HCT116 (cell line): ENCODE results near the gene CDKN1A. TPM values are rescaled to one million over a fixed set of nuclear protein-coding genes. Genes with fewer than 3 reads are reported as not detected.

Source experiments
- ATAC-seq: fragments of 200-7000 bp; cut with Tn5 transposase; 2 replicates; pipeline ENCODE4 v1.9.1; 2020; ENCODE audit warnings: mild to moderate bottlenecking, moderate library complexity
- BruUV-seq: library from RNA; stranded (reverse); fragments of 400-500 nt; replicated peaks from 2 replicates; lab custom pipeline; 2021; lab: Mats Ljungman, UMichigan
- CTCF ChIA-PET: fragments of 300-600 bp; sonication (Branson Sonifier 250); formaldehyde crosslinking; loops from one replicate; lab custom pipeline; 2021; ENCODE audit warnings: antibody characterized with exemption; lab: Charles Lee
- POLR2A ChIA-PET: fragments of 300-600, 350-600 bp; sonication (Branson Sonifier 250); formaldehyde crosslinking; loops from one replicate; lab custom pipeline; 2021; ENCODE audit warnings: antibody characterized with exemption; lab: Charles Lee
- RAD21 ChIA-PET, 2 experiments: fragments of 300-600 bp; sonication (Branson Sonifier 250); formaldehyde crosslinking; loops; one replicate each; lab custom pipeline; 2023; ENCODE audit warnings: low total read pairs in 2 of 2; ENCODE audit not compliant: uncharacterized antibody in 2 of 2, unreplicated experiment in 2 of 2, low non-redundant PET in 1 of 2; lab: Charles Lee
- DNase-seq: peaks from one replicate; pipeline ENCODE4 v3.0.0-alpha.2; 2010; ENCODE audit warnings: low read depth, low spot score
- H2AFZ ChIP-seq: fragments of 200-600 bp; shearing (Covaris generic), sonication (generic); 2 replicates; pipeline ENCODE4 v1.6.1; 2017; ENCODE audit warnings: low read depth, mixed run types, mixed read lengths, antibody characterized with exemption, low read length; ENCODE audit not compliant: poor library complexity, severe bottlenecking
- H3K27ac ChIP-seq: 2 replicates; pipeline ENCODE4 v1.5.1; 2012; ENCODE audit warnings: low read depth, low read length
- H3K27me3 ChIP-seq: fragments of 200-600 bp; sonication (generic); 2 replicates; pipeline ENCODE4 v1.6.1; 2016; ENCODE audit warnings: mixed run types, low read length, mixed read lengths; ENCODE audit not compliant: insufficient read depth
- H3K36me3 ChIP-seq, 2 experiments: fragments of 200-500 bp in 1 of 2; fragments of 200-600 bp in 1 of 2; sonication (Bioruptor generic) in 1 of 2; sonication (generic) in 1 of 2; 2 replicates each; pipeline versions ENCODE4 v1.5.1 to v1.6.1; 2014 to 2016; ENCODE audit warnings: low read length in 2 of 2, inconsistent platforms in 1 of 2, mixed read lengths in 1 of 2, mixed run types in 1 of 2; ENCODE audit not compliant: insufficient read depth in 2 of 2, control insufficient read depth in 1 of 2
- H3K4me1 ChIP-seq, 2 experiments: fragments of 200-600 bp in 1 of 2; sonication (generic) in 1 of 2; 2 replicates each; pipeline versions ENCODE4 v1.5.1 to v1.6.1; 2012 to 2017; ENCODE audit warnings: low read length in 2 of 2, inconsistent platforms in 1 of 2, mild to moderate bottlenecking in 1 of 2, mixed read lengths in 1 of 2, mixed run types in 1 of 2, moderate library complexity in 1 of 2; ENCODE audit not compliant: insufficient read depth in 2 of 2, control insufficient read depth in 1 of 2
- H3K4me2 ChIP-seq: fragments of 200-600 bp; sonication (generic); 2 replicates; pipeline ENCODE4 v1.6.1; 2017; ENCODE audit warnings: mixed run types, low read length, mixed read lengths
- H3K4me3 ChIP-seq, 2 experiments: fragments of 200-600 bp in 1 of 2; sonication (generic) in 1 of 2; replicated peaks in 1 of 2; 2 replicates each; pipeline ENCODE4 v1.5.1; 2011 to 2016; ENCODE audit warnings: low read length in 2 of 2, control low read depth in 1 of 2, low read depth in 1 of 2, mild to moderate bottlenecking in 1 of 2, mixed read lengths in 1 of 2, mixed run types in 1 of 2
- H3K79me2 ChIP-seq: fragments of 200-600 bp; sonication (generic); 2 replicates; pipeline ENCODE4 v1.6.1; 2017; ENCODE audit warnings: mild to moderate bottlenecking, mixed run types, low read length, moderate library complexity, mixed read lengths; ENCODE audit not compliant: insufficient read depth
- H3K9ac ChIP-seq: fragments of 200-600 bp; sonication (generic); 2 replicates; pipeline ENCODE4 v1.6.1; 2016; ENCODE audit warnings: low read length, mixed read lengths
- H3K9me2 ChIP-seq: fragments of 200-600 bp; sonication (generic), shearing (Covaris generic); 2 replicates; pipeline ENCODE4 v1.6.1; 2017; ENCODE audit warnings: mixed run types, mild to moderate bottlenecking, moderate library complexity; ENCODE audit not compliant: insufficient read depth
- H3K9me3 ChIP-seq, 2 experiments: fragments of 200-500 bp in 1 of 2; fragments of 200-600 bp in 1 of 2; sonication (Bioruptor generic) in 1 of 2; sonication (generic) in 1 of 2; 2 replicates each; pipeline ENCODE4 v1.6.1; 2014 to 2017; ENCODE audit warnings: low read length in 2 of 2, mixed read lengths in 2 of 2, inconsistent platforms in 1 of 2, low read depth in 1 of 2, mild to moderate bottlenecking in 1 of 2, mixed run types in 1 of 2, moderate library complexity in 1 of 2; ENCODE audit not compliant: control insufficient read depth in 1 of 2, insufficient read depth in 1 of 2
- H4K20me1 ChIP-seq: fragments of 200-600 bp; sonication (generic), shearing (Covaris generic); 2 replicates; pipeline ENCODE4 v1.6.1; 2017; ENCODE audit warnings: mixed run types, mild to moderate bottlenecking, moderate library complexity; ENCODE audit not compliant: insufficient read depth
- ELF1 ChIP-seq: IDR thresholded peaks from 2 replicates; pipeline ENCODE4 v1.6.1; 2012; ENCODE audit warnings: low read depth, borderline replicate concordance
- POLR2AphosphoS5 ChIP-seq: IDR thresholded peaks from 2 replicates; pipeline ENCODE4 v1.6.1; 2011; ENCODE audit warnings: mild to moderate bottlenecking, low read depth, low read length, moderate library complexity
- SP1 ChIP-seq: IDR thresholded peaks from 2 replicates; pipeline ENCODE4 v1.6.1; 2012; ENCODE audit warnings: low read depth
- intact Hi-C: fragments of 100-400 bp; cut with micrococcal nuclease; formaldehyde crosslinking; loops from 2 replicates; pipeline ENCODE4 v1.10.0; 2022
- total RNA-seq: library from RNA; stranded (reverse); gene quantifications from one replicate; pipeline ENCODE4 v1.2.1, GENCODE V29; 2021; ENCODE audit not compliant: unreplicated experiment
- TF ChIP-seq, protein P1 (sequence below): IDR thresholded peaks from 2 replicates; pipeline ENCODE4 v1.6.1; 2011; ENCODE audit warnings: mild to moderate bottlenecking, low read length, moderate library complexity; ENCODE audit not compliant: insufficient replicate concordance; ENCODE audit errors: extremely low read depth

The CDKN1A gene
- total RNA-seq, 1 experiment from 2014 or later = 179 TPM

DNA sequence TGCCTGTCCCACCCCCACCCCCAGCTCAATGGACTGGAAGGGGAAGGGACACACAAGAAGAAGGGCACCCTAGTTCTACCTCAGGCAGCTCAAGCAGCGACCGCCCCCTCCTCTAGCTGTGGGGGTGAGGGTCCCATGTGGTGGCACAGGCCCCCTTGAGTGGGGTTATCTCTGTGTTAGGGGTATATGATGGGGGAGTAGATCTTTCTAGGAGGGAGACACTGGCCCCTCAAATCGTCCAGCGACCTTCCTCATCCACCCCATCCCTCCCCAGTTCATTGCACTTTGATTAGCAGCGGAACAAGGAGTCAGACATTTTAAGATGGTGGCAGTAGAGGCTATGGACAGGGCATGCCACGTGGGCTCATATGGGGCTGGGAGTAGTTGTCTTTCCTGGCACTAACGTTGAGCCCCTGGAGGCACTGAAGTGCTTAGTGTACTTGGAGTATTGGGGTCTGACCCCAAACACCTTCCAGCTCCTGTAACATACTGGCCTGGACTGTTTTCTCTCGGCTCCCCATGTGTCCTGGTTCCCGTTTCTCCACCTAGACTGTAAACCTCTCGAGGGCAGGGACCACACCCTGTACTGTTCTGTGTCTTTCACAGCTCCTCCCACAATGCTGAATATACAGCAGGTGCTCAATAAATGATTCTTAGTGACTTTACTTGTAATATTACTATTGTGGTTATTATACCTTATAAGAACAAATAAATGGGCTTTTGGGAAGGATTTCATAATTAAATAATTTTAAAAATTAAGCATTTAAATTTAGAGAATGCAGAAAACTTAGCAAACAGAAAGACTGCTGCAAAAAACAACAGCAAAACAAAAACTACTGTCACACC is 8.4 kb downstream of the CDKN1A start (continued):
- TF ChIP-seq, protein P1, sequence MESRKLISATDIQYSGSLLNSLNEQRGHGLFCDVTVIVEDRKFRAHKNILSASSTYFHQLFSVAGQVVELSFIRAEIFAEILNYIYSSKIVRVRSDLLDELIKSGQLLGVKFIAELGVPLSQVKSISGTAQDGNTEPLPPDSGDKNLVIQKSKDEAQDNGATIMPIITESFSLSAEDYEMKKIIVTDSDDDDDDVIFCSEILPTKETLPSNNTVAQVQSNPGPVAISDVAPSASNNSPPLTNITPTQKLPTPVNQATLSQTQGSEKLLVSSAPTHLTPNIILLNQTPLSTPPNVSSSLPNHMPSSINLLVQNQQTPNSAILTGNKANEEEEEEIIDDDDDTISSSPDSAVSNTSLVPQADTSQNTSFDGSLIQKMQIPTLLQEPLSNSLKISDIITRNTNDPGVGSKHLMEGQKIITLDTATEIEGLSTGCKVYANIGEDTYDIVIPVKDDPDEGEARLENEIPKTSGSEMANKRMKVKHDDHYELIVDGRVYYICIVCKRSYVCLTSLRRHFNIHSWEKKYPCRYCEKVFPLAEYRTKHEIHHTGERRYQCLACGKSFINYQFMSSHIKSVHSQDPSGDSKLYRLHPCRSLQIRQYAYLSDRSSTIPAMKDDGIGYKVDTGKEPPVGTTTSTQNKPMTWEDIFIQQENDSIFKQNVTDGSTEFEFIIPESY = no peak
- no peak for TF ChIP-seq ELF1
- TF ChIP-seq, all 23 proteins: peak for 0

DNA sequence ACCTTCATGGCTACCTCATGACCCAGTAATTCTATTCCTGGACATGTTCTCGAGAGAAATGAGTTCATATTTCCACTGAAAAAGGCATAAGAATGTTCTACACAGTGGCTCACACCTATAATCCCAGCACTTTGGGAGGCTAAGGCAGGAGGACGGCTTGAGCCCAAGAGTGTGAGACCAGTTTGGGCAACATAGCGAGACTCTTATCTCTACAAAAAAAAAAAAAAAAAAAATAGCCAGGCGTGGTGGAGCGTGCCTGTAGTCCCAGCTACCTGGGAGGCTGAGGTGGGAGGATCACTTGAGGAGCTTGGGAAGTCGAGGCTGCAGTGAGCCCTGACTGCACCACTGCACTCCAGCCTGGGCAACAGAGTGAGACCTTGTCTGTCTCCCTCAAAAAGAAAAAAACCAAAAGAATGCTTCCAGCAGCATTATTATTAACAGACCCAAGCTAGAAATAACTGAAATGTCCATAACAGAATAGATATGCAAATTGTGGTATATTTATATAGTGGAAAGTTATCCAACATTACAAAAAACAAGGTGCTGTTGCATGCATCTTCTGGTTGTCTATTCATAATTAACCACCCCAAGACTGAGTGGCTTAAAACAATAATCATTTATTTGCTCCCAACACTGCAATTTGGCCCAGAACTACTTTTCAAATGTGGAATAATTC is 9.7 kb downstream of the CDKN1A start:
- ChIA-PET CTCF (interaction anchor here (0.9 to 1.0 kb wide), 2 partner anchors 36 to 71 kb away, joined by 3 to 4 read pairs; no protein-coding TSS in a partner anchor), RAD21 (interaction anchor here in 1 of 2 experiments (0.6 kb wide), 1 partner anchor 215 kb away, joined by 3 read pairs; no protein-coding TSS in a partner anchor), POLR2A (interaction anchor here (0.8 to 2.4 kb wide), 4 partner anchors 10 to 21 kb away, joined by 3 to 9 read pairs (median 4); partner anchors contain the start of gene CDKN1A)
- H3K27ac ChIP-seq = no peak overlapping the region
- no peak overlapping the region for H2AFZ ChIP-seq
- intact Hi-C loops = no loop called here
- H3K79me2 ChIP-seq = peaks cover 15% of the 10 kb centered on the region
- no peak overlapping the region for H3K4me3 ChIP-seq
- H3K27me3 ChIP-seq = no peaks in the 10 kb centered on the region
- H3K9me2 ChIP-seq = no peaks in the 10 kb centered on the region
- no peaks in the 10 kb centered on the region for H3K9me3 ChIP-seq
- H3K4me1 ChIP-seq = peaks cover 3 to 5% of the 10 kb centered on the region in 2 experiments; a peak in 3 of 4 replicates
- TF ChIP-seq SP1 (no peak), POLR2AphosphoS5 (peak; percentile 39; the same call in 1 of the 2 replicates)
- H3K9ac ChIP-seq = no peak overlapping the region
- BruUV-seq = no TSS peak
- H4K20me1 ChIP-seq = no peaks in the 10 kb centered on the region
- DNase-seq (no peak), ATAC-seq (peak; percentile 16; the same call in 1 of the 2 replicates)
- H3K4me2 ChIP-seq = no peak overlapping the region
- peaks cover 25 to 37% of the 10 kb centered on the region in 2 experiments for H3K36me3 ChIP-seq
